Hepatocyte (in vitro differentiated cells): ENCODE data around the gene YARS1.

Experiments
- CTCF ChIP-seq: fragments of 200-600 bp; sonication (generic); IDR thresholded peaks from 2 replicates; pipeline ENCODE4 v1.5.1; 2016; ENCODE audit warnings: antibody characterized with exemption, mild to moderate bottlenecking; ENCODE audit not compliant: poor library complexity
- EZH2 ChIP-seq: fragments of 200-600 bp; sonication (generic); IDR thresholded peaks from 2 replicates; pipeline ENCODE4 v1.6.1; 2016; ENCODE audit warnings: antibody characterized with exemption, mild to moderate bottlenecking, borderline replicate concordance
- EZH2phosphoT487 ChIP-seq: fragments of 200-600 bp; sonication (generic); IDR thresholded peaks from one replicate; pipeline ENCODE4 v1.6.1; 2018; ENCODE audit warnings: antibody characterized with exemption, mild to moderate bottlenecking, low read depth, moderate library complexity; ENCODE audit not compliant: unreplicated experiment, severe bottlenecking

DNA sequence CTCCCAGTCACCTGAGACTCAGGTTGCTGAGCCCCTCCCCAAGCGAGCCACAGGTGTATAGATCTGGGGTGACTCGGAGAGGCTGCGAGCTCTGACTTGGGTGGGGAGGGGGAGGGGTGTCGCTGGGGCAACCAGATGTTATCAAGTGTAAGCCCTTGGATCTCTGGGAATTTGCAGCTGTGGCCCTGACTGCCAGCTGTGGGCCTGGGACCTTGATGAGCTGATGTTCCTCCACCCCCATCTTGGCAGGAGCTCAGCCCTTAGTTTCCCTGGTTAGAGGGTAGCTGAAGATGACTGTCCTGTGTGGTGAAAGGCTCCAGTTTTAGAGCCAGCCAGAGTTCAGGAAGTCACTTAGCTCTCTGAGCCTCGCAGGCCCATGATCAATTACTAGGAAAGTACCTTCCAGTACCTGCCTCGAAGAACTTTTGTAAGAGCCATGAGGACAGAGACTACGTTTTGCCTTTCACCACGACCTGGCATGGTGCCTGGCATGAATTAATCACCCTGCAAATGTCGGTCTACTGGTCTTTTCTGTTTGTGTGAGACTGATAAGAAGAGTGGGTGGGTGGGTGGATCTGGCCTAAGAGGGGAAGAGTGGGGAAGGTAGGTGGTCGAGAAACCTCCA is 55.8 kb downstream of the YARS1 start:
- TF ChIP-seq CTCF: no peak
- TF ChIP-seq EZH2phosphoT487: no peak
- TF ChIP-seq EZH2: no peak
